ENCODE data around the gene TRIP6. TPM values are rescaled to one million over a fixed set of nuclear protein-coding genes. Genes with fewer than 3 reads are reported as not detected.

Gene TRIP6
- total RNA-seq, 3 donors from 2014 or later: 27.8 to 42.7 (median 30.0) TPM

DNA sequence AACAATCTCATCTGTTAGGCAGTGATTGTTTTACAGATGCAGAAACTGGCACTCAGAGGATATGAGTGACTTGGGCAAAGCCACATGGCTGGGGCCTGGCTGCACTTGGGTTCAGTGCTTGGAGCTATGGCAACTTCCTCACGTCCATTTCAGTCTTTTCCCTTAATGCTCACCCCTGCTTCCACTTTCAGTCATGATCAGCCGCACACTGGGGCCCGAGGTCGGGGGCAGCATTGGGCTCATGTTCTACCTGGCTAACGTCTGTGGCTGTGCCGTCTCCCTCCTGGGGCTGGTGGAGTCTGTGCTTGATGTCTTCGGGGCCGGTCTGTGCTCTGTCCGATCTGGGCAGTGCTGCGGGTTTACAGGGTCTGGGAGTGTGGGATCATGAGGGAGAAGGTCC is 11.7 kb upstream of the TRIP6 start:
- peaks cover 5% of the 10 kb centered on the region for H3K36me3 ChIP-seq (ENCODE audit: low read depth)
- H3K4me1 ChIP-seq (ENCODE audit: low read depth): peaks cover 17% of the 10 kb centered on the region
- H3K9me3 ChIP-seq: no peaks in the 10 kb centered on the region
- intact Hi-C loops (cut with DNase I, micrococcal nuclease): loop anchor here in 1 of 2 donors (10.0 kb wide), 1 partner anchor 61 kb away; no protein-coding TSS in a partner anchor
- TF ChIP-seq, protein P1, sequence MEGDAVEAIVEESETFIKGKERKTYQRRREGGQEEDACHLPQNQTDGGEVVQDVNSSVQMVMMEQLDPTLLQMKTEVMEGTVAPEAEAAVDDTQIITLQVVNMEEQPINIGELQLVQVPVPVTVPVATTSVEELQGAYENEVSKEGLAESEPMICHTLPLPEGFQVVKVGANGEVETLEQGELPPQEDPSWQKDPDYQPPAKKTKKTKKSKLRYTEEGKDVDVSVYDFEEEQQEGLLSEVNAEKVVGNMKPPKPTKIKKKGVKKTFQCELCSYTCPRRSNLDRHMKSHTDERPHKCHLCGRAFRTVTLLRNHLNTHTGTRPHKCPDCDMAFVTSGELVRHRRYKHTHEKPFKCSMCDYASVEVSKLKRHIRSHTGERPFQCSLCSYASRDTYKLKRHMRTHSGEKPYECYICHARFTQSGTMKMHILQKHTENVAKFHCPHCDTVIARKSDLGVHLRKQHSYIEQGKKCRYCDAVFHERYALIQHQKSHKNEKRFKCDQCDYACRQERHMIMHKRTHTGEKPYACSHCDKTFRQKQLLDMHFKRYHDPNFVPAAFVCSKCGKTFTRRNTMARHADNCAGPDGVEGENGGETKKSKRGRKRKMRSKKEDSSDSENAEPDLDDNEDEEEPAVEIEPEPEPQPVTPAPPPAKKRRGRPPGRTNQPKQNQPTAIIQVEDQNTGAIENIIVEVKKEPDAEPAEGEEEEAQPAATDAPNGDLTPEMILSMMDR (IDR thresholded peaks at IDR 0.05): no peak
- DNase-seq (peak in 1 of 3 donors; percentile 42), ATAC-seq (no peak)
- no peak overlapping the region for H3K4me3 ChIP-seq

DNA sequence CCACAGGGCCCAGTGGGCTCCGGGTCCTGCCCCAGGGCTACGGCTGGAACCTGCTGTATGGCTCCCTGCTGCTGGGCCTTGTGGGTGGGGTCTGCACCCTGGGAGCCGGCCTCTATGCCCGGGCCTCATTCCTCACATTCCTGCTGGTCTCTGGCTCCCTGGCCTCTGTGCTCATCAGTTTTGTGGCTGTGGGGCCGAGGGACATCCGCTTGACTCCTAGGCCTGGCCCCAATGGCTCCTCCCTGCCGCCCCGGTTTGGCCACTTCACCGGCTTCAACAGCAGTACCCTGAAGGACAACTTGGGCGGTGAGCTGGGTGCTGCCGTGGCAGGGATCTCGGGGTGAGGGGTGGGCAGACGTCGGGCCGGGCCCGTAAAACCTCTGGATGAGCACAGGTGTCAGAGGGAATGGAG is 10.3 kb upstream of the TRIP6 start:
- peaks cover 14% of the 10 kb centered on the region for H3K4me1 ChIP-seq (ENCODE audit: low read depth)
- ATAC-seq: no peak
- H3K4me3 ChIP-seq: no peak overlapping the region
- H3K9me3 ChIP-seq: no peaks in the 10 kb centered on the region
- peak in 1 of 3 donors; percentile 46 for DNase-seq
- intact Hi-C loops (cut with DNase I, micrococcal nuclease): loop anchor here in 1 of 2 donors (10.0 kb wide), 1 partner anchor 62 kb away; no protein-coding TSS in a partner anchor
- peaks cover 6% of the 10 kb centered on the region for H3K36me3 ChIP-seq (ENCODE audit: low read depth)
- TF ChIP-seq, protein P1 (IDR thresholded peaks at IDR 0.05): no peak

DNA sequence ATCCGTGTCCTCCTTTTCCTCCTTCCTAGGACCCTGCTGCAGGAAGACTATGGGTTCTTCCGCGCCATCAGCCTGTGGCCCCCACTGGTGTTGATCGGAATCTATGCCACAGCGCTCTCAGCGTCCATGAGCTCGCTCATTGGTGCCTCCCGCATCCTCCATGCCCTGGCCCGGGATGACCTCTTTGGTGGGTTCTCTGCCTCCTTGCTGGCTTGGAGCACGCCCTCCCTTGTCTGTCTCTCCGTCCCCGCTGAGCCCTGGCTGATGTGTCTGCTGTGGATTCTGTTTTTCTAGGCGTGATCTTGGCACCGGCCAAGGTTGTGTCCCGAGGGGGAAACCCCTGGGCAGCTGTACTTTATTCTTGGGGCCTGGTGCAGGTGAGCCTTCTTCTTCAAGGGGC is 7.3 kb upstream of the TRIP6 start:
- DNase-seq: peak in 1 of 3 donors; percentile 35

DNA sequence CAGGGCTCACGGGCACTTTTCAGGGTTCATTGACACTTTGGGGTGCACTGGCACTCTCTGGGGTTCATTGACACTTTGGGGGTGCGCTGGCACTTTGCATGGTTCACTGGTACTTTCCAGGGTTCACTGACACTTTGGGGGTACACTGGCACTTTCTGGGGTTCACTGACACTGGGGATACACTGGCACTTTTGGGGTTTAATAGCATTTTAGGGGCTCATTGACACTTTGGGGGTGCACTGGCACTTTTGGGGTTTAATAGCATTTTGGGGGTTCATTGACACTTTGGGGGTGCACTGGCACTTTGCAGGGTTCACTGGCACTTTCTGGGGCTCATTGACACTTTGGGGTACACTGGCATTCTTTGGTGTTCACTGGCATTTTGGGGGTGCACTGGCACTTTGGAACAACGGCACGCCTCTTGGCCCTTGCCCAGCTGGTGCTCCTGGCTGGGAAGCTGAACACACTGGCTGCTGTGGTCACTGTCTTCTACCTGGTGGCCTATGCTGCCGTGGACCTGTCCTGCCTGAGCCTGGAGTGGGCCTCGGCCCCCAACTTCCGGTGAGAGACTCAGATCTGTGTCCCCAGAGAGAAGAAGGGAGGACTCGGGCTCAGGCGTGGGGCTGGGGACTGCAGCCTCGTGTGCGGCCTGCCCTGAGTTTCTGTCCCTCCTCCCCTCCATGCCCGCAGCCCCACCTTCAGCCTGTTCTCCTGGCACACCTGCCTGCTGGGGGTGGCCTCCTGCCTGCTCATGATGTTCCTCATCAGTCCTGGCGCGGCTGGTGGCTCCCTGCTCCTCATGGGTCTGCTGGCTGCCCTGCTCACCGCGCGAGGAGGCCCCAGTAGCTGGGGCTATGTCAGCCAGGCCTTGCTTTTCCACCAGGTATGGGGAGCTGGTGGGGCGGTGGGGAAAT is 6.2 kb upstream of the TRIP6 start:
- H3K4me1 ChIP-seq (ENCODE audit: low read depth): no peaks in the 10 kb centered on the region
- TF ChIP-seq, protein P1 (IDR thresholded peaks at IDR 0.05): no peak
- DNase-seq: no peak
- H3K36me3 ChIP-seq (ENCODE audit: low read depth): peaks cover 6% of the 10 kb centered on the region
- H3K9me3 ChIP-seq: no peaks in the 10 kb centered on the region
- intact Hi-C loops (cut with DNase I, micrococcal nuclease): loop anchor here in 1 of 2 donors (10.0 kb wide), 1 partner anchor 156 kb away; the partner anchor contains the start of gene POP7
- ATAC-seq: no peak
- H3K4me3 ChIP-seq: no peak overlapping the region

More for the DNA sequence above, 7.3 kb upstream of the TRIP6 start:
- H3K4me3 ChIP-seq: no peak overlapping the region
- intact Hi-C loops (cut with DNase I, micrococcal nuclease): loop anchor here (10.0 kb wide), 2 partner anchors 65 to 155 kb away; partner anchors contain the start of gene POP7 (in 1 of the 2)
- no peaks in the 10 kb centered on the region for H3K9me3 ChIP-seq
- TF ChIP-seq, protein P1 (IDR thresholded peaks at IDR 0.05): no peak
- no peak for ATAC-seq
- peaks cover 6% of the 10 kb centered on the region for H3K36me3 ChIP-seq (ENCODE audit: low read depth)
- H3K4me1 ChIP-seq (ENCODE audit: low read depth): no peaks in the 10 kb centered on the region

DNA sequence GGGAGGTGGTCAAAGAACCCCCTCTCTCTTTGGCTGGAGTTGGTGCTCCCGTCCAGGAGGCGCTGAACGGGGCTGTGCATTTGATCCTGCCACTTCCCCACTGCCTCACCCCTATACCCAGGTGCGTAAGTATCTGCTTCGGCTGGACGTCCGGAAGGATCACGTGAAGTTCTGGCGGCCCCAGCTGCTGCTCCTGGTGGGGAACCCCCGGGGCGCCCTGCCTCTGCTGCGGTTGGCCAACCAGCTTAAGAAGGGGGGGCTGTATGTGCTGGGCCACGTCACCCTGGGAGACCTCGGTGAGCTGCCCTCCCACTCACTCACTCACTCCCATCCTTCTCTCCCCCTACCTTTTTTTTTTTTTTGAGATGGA is 5.6 kb upstream of the TRIP6 start:
- H3K4me1 ChIP-seq (ENCODE audit: low read depth): peaks cover 2% of the 10 kb centered on the region
- DNase-seq: peak in 1 of 3 donors; percentile 46
- H3K4me3 ChIP-seq: no peak overlapping the region
- TF ChIP-seq, protein P1 (IDR thresholded peaks at IDR 0.05): no peak
- ATAC-seq: no peak
- no peaks in the 10 kb centered on the region for H3K9me3 ChIP-seq
- intact Hi-C loops (cut with DNase I, micrococcal nuclease): loop anchor here in 1 of 2 donors (10.0 kb wide), 1 partner anchor 157 kb away; the partner anchor contains the start of gene POP7
- H3K36me3 ChIP-seq (ENCODE audit: low read depth): peaks cover 6% of the 10 kb centered on the region
